PC-3 (cell line): ENCODE results near the gene LRRC7.

Source experiments
- EZH2 ChIP-seq: fragments of 300-600 bp; sonication (generic); IDR thresholded peaks from one replicate; pipeline ENCODE4 v1.6.1; 2017; ENCODE audit warnings: antibody characterized with exemption, mild to moderate bottlenecking, low read length; ENCODE audit not compliant: unreplicated experiment
- EZH2phosphoT487 ChIP-seq: fragments of 300-600 bp; sonication (generic); IDR thresholded peaks from 2 replicates; pipeline ENCODE4 v1.6.1; 2018; ENCODE audit warnings: mild to moderate bottlenecking, antibody characterized with exemption, low read length, borderline replicate concordance
- TF ChIP-seq, protein P1 (sequence below): fragments of 300-600 bp; sonication (generic); conservative IDR thresholded peaks from 2 replicates; pipeline ENCODE4 v1.5.1; 2017; ENCODE audit warnings: antibody characterized with exemption, low read depth, mild to moderate bottlenecking, low read length

DNA sequence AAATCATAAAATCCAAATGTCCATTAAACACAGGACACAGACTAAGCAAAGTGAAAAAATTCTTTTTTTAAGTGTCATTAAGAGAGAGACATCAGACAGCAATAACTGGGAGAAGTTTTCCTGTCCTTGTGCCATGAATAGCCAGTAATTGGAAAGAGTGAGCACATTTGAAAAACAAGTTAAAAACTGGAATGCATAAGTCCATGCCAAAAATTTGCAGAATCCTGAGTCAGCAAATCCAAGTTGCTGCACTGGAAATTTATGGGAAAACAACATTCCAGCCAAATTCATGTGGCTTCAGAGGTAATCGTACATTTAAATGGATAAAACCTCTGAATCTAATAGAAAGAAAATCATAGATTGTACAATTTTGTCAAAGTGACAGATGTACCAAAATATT is 346.3 kb downstream of the LRRC7 start:
- TF ChIP-seq, protein P1, sequence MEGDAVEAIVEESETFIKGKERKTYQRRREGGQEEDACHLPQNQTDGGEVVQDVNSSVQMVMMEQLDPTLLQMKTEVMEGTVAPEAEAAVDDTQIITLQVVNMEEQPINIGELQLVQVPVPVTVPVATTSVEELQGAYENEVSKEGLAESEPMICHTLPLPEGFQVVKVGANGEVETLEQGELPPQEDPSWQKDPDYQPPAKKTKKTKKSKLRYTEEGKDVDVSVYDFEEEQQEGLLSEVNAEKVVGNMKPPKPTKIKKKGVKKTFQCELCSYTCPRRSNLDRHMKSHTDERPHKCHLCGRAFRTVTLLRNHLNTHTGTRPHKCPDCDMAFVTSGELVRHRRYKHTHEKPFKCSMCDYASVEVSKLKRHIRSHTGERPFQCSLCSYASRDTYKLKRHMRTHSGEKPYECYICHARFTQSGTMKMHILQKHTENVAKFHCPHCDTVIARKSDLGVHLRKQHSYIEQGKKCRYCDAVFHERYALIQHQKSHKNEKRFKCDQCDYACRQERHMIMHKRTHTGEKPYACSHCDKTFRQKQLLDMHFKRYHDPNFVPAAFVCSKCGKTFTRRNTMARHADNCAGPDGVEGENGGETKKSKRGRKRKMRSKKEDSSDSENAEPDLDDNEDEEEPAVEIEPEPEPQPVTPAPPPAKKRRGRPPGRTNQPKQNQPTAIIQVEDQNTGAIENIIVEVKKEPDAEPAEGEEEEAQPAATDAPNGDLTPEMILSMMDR = no peak
- TF ChIP-seq EZH2 (no peak), EZH2phosphoT487 (no peak)
